Measurements from ENCODE around the gene MICB. TPM values are rescaled to one million over a fixed set of nuclear protein-coding genes. Genes with fewer than 3 reads are reported as not detected.

The MICB gene
- total and polyA plus RNA-seq, 9 of the 15 experiments (the other 6 are each of a cell fraction or from before 2014, with no cell fraction given): 13.3 to 34.5 (median 19.8) TPM

DNA sequence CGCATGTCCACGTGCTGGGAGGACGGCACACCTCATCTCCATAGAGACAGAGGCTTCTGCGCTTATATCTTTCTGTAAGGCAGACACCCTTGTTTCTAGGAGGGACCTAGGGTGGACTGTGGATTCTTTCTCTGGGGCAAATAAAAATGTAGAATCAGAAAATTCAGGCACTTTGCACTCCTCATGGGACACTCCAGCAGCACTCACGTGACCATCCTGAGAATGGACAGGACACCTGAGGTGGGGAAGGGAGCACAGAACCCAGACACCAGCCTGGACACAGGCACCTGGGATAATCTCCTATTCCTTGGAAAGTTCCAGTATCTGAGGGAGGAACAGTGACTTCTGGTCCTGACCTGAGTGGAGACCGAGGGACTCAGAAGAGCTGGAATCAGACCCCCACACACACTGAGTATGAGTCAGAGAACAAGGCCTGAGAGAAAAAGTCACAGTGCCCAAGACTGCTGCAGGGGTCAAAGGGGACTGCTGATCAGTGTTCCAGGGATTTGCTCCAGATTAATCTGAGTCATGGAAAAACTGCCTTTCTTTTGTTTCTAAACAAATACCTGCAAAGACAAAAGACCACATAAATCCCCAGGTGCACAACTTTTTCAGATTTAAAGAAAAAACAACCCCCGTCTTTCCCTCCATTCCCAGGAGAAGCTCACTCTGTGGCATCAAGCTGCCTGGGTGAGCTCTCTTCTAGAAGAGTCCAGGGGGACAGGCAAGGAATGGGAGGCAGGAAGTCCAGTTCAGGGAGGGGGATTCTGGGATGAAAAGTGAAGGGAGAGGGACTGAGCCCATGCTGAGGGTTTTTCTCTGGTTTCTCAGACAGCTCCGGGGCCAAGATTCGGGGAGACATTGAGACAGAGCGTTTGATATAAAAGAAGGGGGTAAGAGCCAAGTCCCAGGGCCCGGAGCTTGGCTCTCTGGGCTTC lies 35.6 kb upstream of the MICB start:
- Histone ChIP-seq H3K4me3 (no peak overlapping the region), H3K9me3 (replicated peaks; ENCODE audit: control insufficient read depth, insufficient read depth, low read depth, low read length) (no peaks in the 10 kb centered on the region), H3K36me3 (ENCODE audit: control insufficient read depth, insufficient read depth, low read length) (no peaks in the 10 kb centered on the region), H3K4me2 (ENCODE audit: insufficient read depth, low read length) (no peak overlapping the region), H4K20me1 (replicated peaks; ENCODE audit: control insufficient read depth, insufficient read depth, low read length) (0 out of 2 replicates have a peak, but pooled peaks cover 10% of the 10 kb centered on the region), H3K27ac (ENCODE audit: extremely low read depth, low read depth, low read length) (no peak overlapping the region), H3K79me2 (ENCODE audit: control insufficient read depth, insufficient read depth, low read length) (no peaks in the 10 kb centered on the region), H3K9ac (ENCODE audit: insufficient read depth in 1 of 2, low read depth in 2 of 2, low read length in 2 of 2) (no peak overlapping the region), H2AFZ (ENCODE audit: low read depth, low read length) (no peak overlapping the region), H3K27me3 (ENCODE audit: control insufficient read depth in 2 of 2, insufficient read depth in 2 of 2, low read length in 2 of 2) (peaks cover 33 to 44% of the 10 kb centered on the region in 2 experiments; a peak in 4 of 5 replicates), H3K4me1 (replicated peaks in 1 of 2; ENCODE audit: control insufficient read depth in 2 of 2, insufficient read depth in 2 of 2, low read length in 2 of 2) (peaks cover 0 to 6% of the 10 kb centered on the region in 2 experiments; a peak in 3 of 5 replicates), H3K9me1 (ENCODE audit: control insufficient read depth, insufficient read depth, low read length) (no peaks in the 10 kb centered on the region)
- POLR2A ChIA-PET: interaction anchor here (0.6 to 1.5 kb wide), 7 partner anchors 10 to 445 kb away, joined by 3 to 5 read pairs (median 4); no protein-coding TSS in a partner anchor
- in situ Hi-C loops (cut with MboI): no loop called here
- DNase-seq (ENCODE audit: extremely low read depth in 1 of 4, low spot score in 3 of 4) (no peak), FAIRE-seq (no peak), ATAC-seq (no peak)
- CTCF ChIA-PET (ENCODE audit: low intra/inter-chr PET ratio): interaction anchor here (0.5 to 0.9 kb wide), 2 partner anchors 19 to 20 kb away, joined by 3 to 6 read pairs; no protein-coding TSS in a partner anchor
- BruUV-seq (replicated peaks): no TSS peak
- TF ChIP-seq RFX5 (IDR thresholded peaks at IDR 0.05; ENCODE audit: low read depth, low read length): no peak
- TF ChIP-seq, protein P1, sequence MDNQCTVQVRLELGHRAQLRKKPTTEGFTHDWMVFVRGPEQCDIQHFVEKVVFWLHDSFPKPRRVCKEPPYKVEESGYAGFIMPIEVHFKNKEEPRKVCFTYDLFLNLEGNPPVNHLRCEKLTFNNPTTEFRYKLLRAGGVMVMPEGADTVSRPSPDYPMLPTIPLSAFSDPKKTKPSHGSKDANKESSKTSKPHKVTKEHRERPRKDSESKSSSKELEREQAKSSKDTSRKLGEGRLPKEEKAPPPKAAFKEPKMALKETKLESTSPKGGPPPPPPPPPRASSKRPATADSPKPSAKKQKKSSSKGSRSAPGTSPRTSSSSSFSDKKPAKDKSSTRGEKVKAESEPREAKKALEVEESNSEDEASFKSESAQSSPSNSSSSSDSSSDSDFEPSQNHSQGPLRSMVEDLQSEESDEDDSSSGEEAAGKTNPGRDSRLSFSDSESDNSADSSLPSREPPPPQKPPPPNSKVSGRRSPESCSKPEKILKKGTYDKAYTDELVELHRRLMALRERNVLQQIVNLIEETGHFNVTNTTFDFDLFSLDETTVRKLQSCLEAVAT (IDR thresholded peaks at IDR 0.05): no peak
- no peak for TF ChIP-seq NCOA6 (IDR thresholded peaks at IDR 0.05)
- TF ChIP-seq, protein P2, sequence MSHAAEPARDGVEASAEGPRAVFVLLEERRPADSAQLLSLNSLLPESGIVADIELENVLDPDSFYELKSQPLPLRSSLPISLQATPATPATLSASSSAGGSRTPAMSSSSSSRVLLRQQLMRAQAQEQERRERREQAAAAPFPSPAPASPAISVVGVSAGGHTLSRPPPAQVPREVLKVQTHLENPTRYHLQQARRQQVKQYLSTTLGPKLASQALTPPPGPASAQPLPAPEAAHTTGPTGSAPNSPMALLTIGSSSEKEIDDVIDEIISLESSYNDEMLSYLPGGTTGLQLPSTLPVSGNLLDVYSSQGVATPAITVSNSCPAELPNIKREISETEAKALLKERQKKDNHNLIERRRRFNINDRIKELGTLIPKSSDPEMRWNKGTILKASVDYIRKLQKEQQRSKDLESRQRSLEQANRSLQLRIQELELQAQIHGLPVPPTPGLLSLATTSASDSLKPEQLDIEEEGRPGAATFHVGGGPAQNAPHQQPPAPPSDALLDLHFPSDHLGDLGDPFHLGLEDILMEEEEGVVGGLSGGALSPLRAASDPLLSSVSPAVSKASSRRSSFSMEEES (CRISPR knock-in tag; IDR thresholded peaks at IDR 0.05): peak; percentile 63
- no peak for TF ChIP-seq ZBTB7A (IDR thresholded peaks at IDR 0.05; ENCODE audit: borderline replicate concordance, control insufficient read depth, low read depth, low read length)
- TF ChIP-seq, protein P3, sequence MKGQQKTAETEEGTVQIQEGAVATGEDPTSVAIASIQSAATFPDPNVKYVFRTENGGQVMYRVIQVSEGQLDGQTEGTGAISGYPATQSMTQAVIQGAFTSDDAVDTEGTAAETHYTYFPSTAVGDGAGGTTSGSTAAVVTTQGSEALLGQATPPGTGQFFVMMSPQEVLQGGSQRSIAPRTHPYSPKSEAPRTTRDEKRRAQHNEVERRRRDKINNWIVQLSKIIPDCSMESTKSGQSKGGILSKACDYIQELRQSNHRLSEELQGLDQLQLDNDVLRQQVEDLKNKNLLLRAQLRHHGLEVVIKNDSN (CRISPR knock-in tag; IDR thresholded peaks at IDR 0.05): peak; percentile 30
- TF ChIP-seq CHD4 (IDR thresholded peaks at IDR 0.05; ENCODE audit: insufficient read depth, insufficient replicate concordance, low read depth, low read length, poor library complexity, severe bottlenecking): no peak
- intact Hi-C loops (cut with micrococcal nuclease): no loop called here
- 4% methylated on average over 11 of the region's 11 CpGs for WGBS (ENCODE audit: insufficient coverage, low coverage, missing lambda C conversion rate)

Data from K562 (cell line).